ENCODE measurements around the gene STUM. TPM values are rescaled to one million over a fixed set of nuclear protein-coding genes. Genes with fewer than 3 reads are reported as not detected.

STUM gene
- total RNA-seq, 1 experiment from 2014 or later: 0.03 TPM

DNA sequence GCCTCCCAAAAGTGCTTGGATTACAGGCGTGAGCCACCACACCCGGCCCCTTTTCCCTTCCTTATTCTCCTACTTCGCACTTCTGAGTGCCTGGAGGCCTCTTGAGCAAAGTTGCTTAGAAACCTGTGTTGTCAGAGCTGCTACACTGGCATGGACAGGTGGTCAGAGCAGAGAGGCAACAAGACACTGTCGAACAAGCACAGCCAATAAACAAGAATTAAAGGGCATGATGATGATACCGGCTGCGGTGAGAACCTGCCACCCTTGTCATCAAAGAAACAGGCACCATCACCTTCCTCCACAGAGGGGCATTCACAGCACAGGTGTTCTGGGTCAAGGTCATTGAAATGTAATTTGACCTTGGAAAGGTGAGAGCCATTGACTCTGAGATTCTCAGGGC, 23.3 kb downstream of the STUM start:
- Histone ChIP-seq H3K27me3 (ENCODE audit: control insufficient read depth, insufficient read depth, low read length) (peaks cover 6% of the 10 kb centered on the region), H3K36me3 (ENCODE audit: control insufficient read depth, insufficient read depth, low read length) (no peaks in the 10 kb centered on the region), H3K4me1 (ENCODE audit: control insufficient read depth, insufficient read depth, low read length) (no peaks in the 10 kb centered on the region), H3K27ac (ENCODE audit: low read length) (no peak overlapping the region), H3K4me3 (ENCODE audit: low read depth in 2 of 2, low read length in 2 of 2) (no peak overlapping the region), H3K9me3 (ENCODE audit: control insufficient read depth, insufficient read depth, low read depth, low read length) (no peaks in the 10 kb centered on the region)
- ChIA-PET POLR2A (no interaction called here), CTCF (no interaction called here)
- no peak for DNase-seq (ENCODE audit: low read depth, low spot score)
- BruUV-seq (replicated peaks): no TSS peak
- no peak for ATAC-seq
- in situ Hi-C loops (cut with HindIII; ENCODE audit: low pct_unique_long_range_greater_than_20kb, low sequenced_read_pairs) (no loop called here), intact Hi-C loops (cut with micrococcal nuclease; ENCODE audit: unreplicated experiment) (no loop called here)
- no peak for TF ChIP-seq SIN3A (IDR thresholded peaks at IDR 0.05; ENCODE audit: borderline replicate concordance, insufficient read depth, low read depth, low read length)
- no peak for TF ChIP-seq CTCF (IDR thresholded peaks at IDR 0.05)
- no peak for TF ChIP-seq TCF7L2 (IDR thresholded peaks at IDR 0.05; ENCODE audit: low read depth, low read length)
- no peak for TF ChIP-seq REST (IDR thresholded peaks at IDR 0.05; ENCODE audit: insufficient read depth in 1 of 2, low read depth in 2 of 2, low read length in 1 of 2)
- no peak for TF ChIP-seq POLR2AphosphoS5 (IDR thresholded peaks at IDR 0.05; ENCODE audit: low read depth, low read length)

DNA sequence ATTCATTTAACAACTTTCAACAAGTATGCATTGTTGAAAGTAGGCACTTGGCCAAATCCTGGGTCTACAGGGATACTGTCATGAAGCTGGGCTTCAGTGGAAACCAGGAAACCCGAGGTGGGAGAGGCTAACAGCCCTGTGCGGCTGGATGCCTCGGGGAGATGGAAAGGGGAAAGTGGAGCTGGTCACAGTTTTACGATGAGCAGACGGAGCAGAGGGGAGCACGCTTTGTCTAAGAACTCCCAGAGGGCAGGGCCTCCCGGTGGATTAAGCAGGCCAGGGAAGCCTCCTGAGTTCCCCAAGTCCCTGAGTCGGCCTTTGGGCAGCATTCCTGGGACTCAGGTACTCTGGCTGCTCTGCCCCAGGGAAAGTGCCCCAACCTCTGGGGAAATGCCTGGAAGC, 23.8 kb downstream of the STUM start:
- ChIA-PET POLR2A (no interaction called here), CTCF (no interaction called here)
- Histone ChIP-seq H3K4me3 (ENCODE audit: low read depth in 2 of 2, low read length in 2 of 2) (no peak overlapping the region), H3K4me1 (ENCODE audit: control insufficient read depth, insufficient read depth, low read length) (no peaks in the 10 kb centered on the region), H3K27me3 (ENCODE audit: control insufficient read depth, insufficient read depth, low read length) (peaks cover 2% of the 10 kb centered on the region), H3K27ac (ENCODE audit: low read length) (no peak overlapping the region), H3K36me3 (ENCODE audit: control insufficient read depth, insufficient read depth, low read length) (no peaks in the 10 kb centered on the region), H3K9me3 (ENCODE audit: control insufficient read depth, insufficient read depth, low read depth, low read length) (no peaks in the 10 kb centered on the region)
- no TSS peak for BruUV-seq (replicated peaks)
- TF ChIP-seq REST (IDR thresholded peaks at IDR 0.05; ENCODE audit: insufficient read depth in 1 of 2, low read depth in 2 of 2, low read length in 1 of 2) (no peak), TCF7L2 (IDR thresholded peaks at IDR 0.05; ENCODE audit: low read depth, low read length) (no peak), POLR2AphosphoS5 (IDR thresholded peaks at IDR 0.05; ENCODE audit: low read depth, low read length) (no peak), CTCF (IDR thresholded peaks at IDR 0.05) (no peak), SIN3A (IDR thresholded peaks at IDR 0.05; ENCODE audit: borderline replicate concordance, insufficient read depth, low read depth, low read length) (no peak)
- in situ Hi-C loops (cut with HindIII; ENCODE audit: low pct_unique_long_range_greater_than_20kb, low sequenced_read_pairs): no loop called here
- no peak for DNase-seq (ENCODE audit: low read depth, low spot score)
- intact Hi-C loops (cut with micrococcal nuclease; ENCODE audit: unreplicated experiment): no loop called here
- ATAC-seq: no peak

Measured in Panc1 (cell line).